HCT116 (cell line): ENCODE results near the gene AADAC. TPM values are rescaled to one million over a fixed set of nuclear protein-coding genes. Genes with fewer than 3 reads are reported as not detected.

Experiments
- ATAC-seq: fragments of 200-7000 bp; cut with Tn5 transposase; 2 replicates; pipeline ENCODE4 v1.9.1; 2020; ENCODE audit warnings: mild to moderate bottlenecking, moderate library complexity
- BruUV-seq: library from RNA; stranded (reverse); fragments of 400-500 nt; replicated peaks from 2 replicates; lab custom pipeline; 2021; lab: Mats Ljungman, UMichigan
- CTCF ChIA-PET: fragments of 300-600 bp; sonication (Branson Sonifier 250); formaldehyde crosslinking; loops from one replicate; lab custom pipeline; 2021; ENCODE audit warnings: antibody characterized with exemption; lab: Charles Lee
- POLR2A ChIA-PET: fragments of 300-600, 350-600 bp; sonication (Branson Sonifier 250); formaldehyde crosslinking; loops from one replicate; lab custom pipeline; 2021; ENCODE audit warnings: antibody characterized with exemption; lab: Charles Lee
- RAD21 ChIA-PET, 2 experiments: fragments of 300-600 bp; sonication (Branson Sonifier 250); formaldehyde crosslinking; loops; one replicate each; lab custom pipeline; 2023; ENCODE audit warnings: low total read pairs in 2 of 2; ENCODE audit not compliant: uncharacterized antibody in 2 of 2, unreplicated experiment in 2 of 2, low non-redundant PET in 1 of 2; lab: Charles Lee
- DNase-seq: peaks from one replicate; pipeline ENCODE4 v3.0.0-alpha.2; 2010; ENCODE audit warnings: low read depth, low spot score
- H2AFZ ChIP-seq: fragments of 200-600 bp; shearing (Covaris generic), sonication (generic); 2 replicates; pipeline ENCODE4 v1.6.1; 2017; ENCODE audit warnings: low read depth, mixed run types, mixed read lengths, antibody characterized with exemption, low read length; ENCODE audit not compliant: poor library complexity, severe bottlenecking
- H3K27ac ChIP-seq: 2 replicates; pipeline ENCODE4 v1.5.1; 2012; ENCODE audit warnings: low read depth, low read length
- H3K27me3 ChIP-seq: fragments of 200-600 bp; sonication (generic); 2 replicates; pipeline ENCODE4 v1.6.1; 2016; ENCODE audit warnings: mixed run types, low read length, mixed read lengths; ENCODE audit not compliant: insufficient read depth
- H3K36me3 ChIP-seq, 2 experiments: fragments of 200-500 bp in 1 of 2; fragments of 200-600 bp in 1 of 2; sonication (Bioruptor generic) in 1 of 2; sonication (generic) in 1 of 2; 2 replicates each; pipeline versions ENCODE4 v1.5.1 to v1.6.1; 2014 to 2016; ENCODE audit warnings: low read length in 2 of 2, inconsistent platforms in 1 of 2, mixed read lengths in 1 of 2, mixed run types in 1 of 2; ENCODE audit not compliant: insufficient read depth in 2 of 2, control insufficient read depth in 1 of 2
- H3K4me1 ChIP-seq, 2 experiments: fragments of 200-600 bp in 1 of 2; sonication (generic) in 1 of 2; 2 replicates each; pipeline versions ENCODE4 v1.5.1 to v1.6.1; 2012 to 2017; ENCODE audit warnings: low read length in 2 of 2, inconsistent platforms in 1 of 2, mild to moderate bottlenecking in 1 of 2, mixed read lengths in 1 of 2, mixed run types in 1 of 2, moderate library complexity in 1 of 2; ENCODE audit not compliant: insufficient read depth in 2 of 2, control insufficient read depth in 1 of 2
- H3K4me2 ChIP-seq: fragments of 200-600 bp; sonication (generic); 2 replicates; pipeline ENCODE4 v1.6.1; 2017; ENCODE audit warnings: mixed run types, low read length, mixed read lengths
- H3K4me3 ChIP-seq, 2 experiments: fragments of 200-600 bp in 1 of 2; sonication (generic) in 1 of 2; replicated peaks in 1 of 2; 2 replicates each; pipeline ENCODE4 v1.5.1; 2011 to 2016; ENCODE audit warnings: low read length in 2 of 2, control low read depth in 1 of 2, low read depth in 1 of 2, mild to moderate bottlenecking in 1 of 2, mixed read lengths in 1 of 2, mixed run types in 1 of 2
- H3K79me2 ChIP-seq: fragments of 200-600 bp; sonication (generic); 2 replicates; pipeline ENCODE4 v1.6.1; 2017; ENCODE audit warnings: mild to moderate bottlenecking, mixed run types, low read length, moderate library complexity, mixed read lengths; ENCODE audit not compliant: insufficient read depth
- H3K9ac ChIP-seq: fragments of 200-600 bp; sonication (generic); 2 replicates; pipeline ENCODE4 v1.6.1; 2016; ENCODE audit warnings: low read length, mixed read lengths
- H3K9me2 ChIP-seq: fragments of 200-600 bp; sonication (generic), shearing (Covaris generic); 2 replicates; pipeline ENCODE4 v1.6.1; 2017; ENCODE audit warnings: mixed run types, mild to moderate bottlenecking, moderate library complexity; ENCODE audit not compliant: insufficient read depth
- H3K9me3 ChIP-seq, 2 experiments: fragments of 200-500 bp in 1 of 2; fragments of 200-600 bp in 1 of 2; sonication (Bioruptor generic) in 1 of 2; sonication (generic) in 1 of 2; 2 replicates each; pipeline ENCODE4 v1.6.1; 2014 to 2017; ENCODE audit warnings: low read length in 2 of 2, mixed read lengths in 2 of 2, inconsistent platforms in 1 of 2, low read depth in 1 of 2, mild to moderate bottlenecking in 1 of 2, mixed run types in 1 of 2, moderate library complexity in 1 of 2; ENCODE audit not compliant: control insufficient read depth in 1 of 2, insufficient read depth in 1 of 2
- H4K20me1 ChIP-seq: fragments of 200-600 bp; sonication (generic), shearing (Covaris generic); 2 replicates; pipeline ENCODE4 v1.6.1; 2017; ENCODE audit warnings: mixed run types, mild to moderate bottlenecking, moderate library complexity; ENCODE audit not compliant: insufficient read depth
- CEBPB ChIP-seq: IDR thresholded peaks from 2 replicates; pipeline ENCODE4 v1.6.1; 2012; ENCODE audit warnings: low read depth
- ELF1 ChIP-seq: IDR thresholded peaks from 2 replicates; pipeline ENCODE4 v1.6.1; 2012; ENCODE audit warnings: low read depth, borderline replicate concordance
- EZH2 ChIP-seq: fragments of 200-600 bp; sonication (generic); IDR thresholded peaks from 2 replicates; pipeline ENCODE4 v1.6.1; 2017; ENCODE audit warnings: antibody characterized with exemption, mixed run types
- EZH2phosphoT487 ChIP-seq: fragments of 200-600 bp; IDR thresholded peaks from 2 replicates; pipeline ENCODE4 v1.6.1; 2018; ENCODE audit warnings: antibody characterized with exemption, borderline replicate concordance
- POLR2AphosphoS5 ChIP-seq: IDR thresholded peaks from 2 replicates; pipeline ENCODE4 v1.6.1; 2011; ENCODE audit warnings: mild to moderate bottlenecking, low read depth, low read length, moderate library complexity
- REST ChIP-seq: IDR thresholded peaks from 2 replicates; pipeline ENCODE4 v1.6.1; 2012; ENCODE audit warnings: low read depth
- SIN3A ChIP-seq: IDR thresholded peaks from 2 replicates; pipeline ENCODE4 v1.6.1; 2012; ENCODE audit warnings: low read depth
- SP1 ChIP-seq: IDR thresholded peaks from 2 replicates; pipeline ENCODE4 v1.6.1; 2012; ENCODE audit warnings: low read depth
- YY1 ChIP-seq: IDR thresholded peaks from 2 replicates; pipeline ENCODE4 v1.6.1; 2011; ENCODE audit warnings: low read length, low read depth, moderate library complexity, mild to moderate bottlenecking; ENCODE audit not compliant: insufficient replicate concordance; ENCODE audit errors: extremely low read depth
- ZFX ChIP-seq: fragments of 450-650 bp; IDR thresholded peaks from 2 replicates; pipeline ENCODE4 v1.6.1; 2017
- ZNF274 ChIP-seq: fragments of 200-500 bp; sonication (Bioruptor generic); IDR thresholded peaks from 2 replicates; pipeline ENCODE4 v1.6.1; 2014; ENCODE audit warnings: mild to moderate bottlenecking, low read depth, low read length, inconsistent platforms
- intact Hi-C: fragments of 100-400 bp; cut with micrococcal nuclease; formaldehyde crosslinking; loops from 2 replicates; pipeline ENCODE4 v1.10.0; 2022
- total RNA-seq: library from RNA; stranded (reverse); gene quantifications from one replicate; pipeline ENCODE4 v1.2.1, GENCODE V29; 2021; ENCODE audit not compliant: unreplicated experiment

The AADAC gene
- total RNA-seq, 1 experiment from 2014 or later: 3.8 TPM

- no TSS peak for BruUV-seq
- Histone ChIP-seq H3K27me3 (no peaks in the 10 kb centered on the region), H3K4me3 (no peak overlapping the region), H4K20me1 (no peaks in the 10 kb centered on the region), H3K9ac (no peak overlapping the region), H3K4me1 (no peaks in the 10 kb centered on the region), H2AFZ (no peak overlapping the region), H3K4me2 (no peak overlapping the region), H3K9me3 (no peaks in the 10 kb centered on the region), H3K79me2 (no peaks in the 10 kb centered on the region), H3K36me3 (no peaks in the 10 kb centered on the region), H3K9me2 (no peaks in the 10 kb centered on the region), H3K27ac (no peak overlapping the region)
- no peak for ATAC-seq
- ChIA-PET CTCF (no interaction called here), RAD21 (no interaction called here), POLR2A (no interaction called here)
- no peak for DNase-seq
- no peak for TF ChIP-seq ZNF274
- no peak for TF ChIP-seq ELF1
- no peak for TF ChIP-seq EZH2phosphoT487
- TF ChIP-seq SP1: no peak
- TF ChIP-seq YY1: no peak
- intact Hi-C loops: no loop called here
Observed at GRCh38 chr3:151827816-151828215, 13.9 kb downstream of the AADAC start.

DNA sequence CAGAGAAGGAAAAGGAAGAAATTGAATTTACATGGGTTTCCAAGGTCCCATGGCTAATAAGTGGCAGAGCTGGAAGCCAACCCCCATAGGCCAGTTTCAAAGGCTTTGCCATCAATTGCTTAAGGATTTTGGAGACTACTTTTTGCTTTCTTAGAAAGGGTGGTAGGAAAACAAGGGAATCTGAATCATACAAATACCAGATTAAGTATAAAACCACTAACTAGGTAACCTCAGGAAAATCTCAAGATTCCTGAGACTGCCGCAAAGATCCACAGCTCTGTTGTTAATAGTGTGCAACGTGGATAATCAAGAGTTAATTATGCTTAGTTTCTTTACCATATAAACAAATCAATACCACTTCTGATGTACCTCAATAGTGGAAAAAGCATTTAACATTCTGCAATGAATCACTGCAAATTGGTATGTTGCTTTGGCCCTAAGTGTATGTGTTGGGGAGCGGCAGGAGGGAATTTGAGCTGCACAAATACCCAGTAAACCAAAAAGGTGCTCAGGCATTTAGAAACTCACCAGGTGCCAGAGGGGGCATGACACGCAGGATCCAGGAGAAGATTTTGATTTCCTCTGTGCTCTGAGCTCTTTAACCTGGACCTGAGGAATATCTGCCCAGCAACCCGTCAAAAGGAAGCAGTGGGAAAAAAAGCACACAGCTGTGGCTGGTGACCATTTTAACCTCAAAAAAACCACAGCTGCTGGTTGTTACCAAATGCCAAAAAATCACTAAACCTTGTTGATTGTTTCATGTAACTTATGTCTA, 22.0 kb downstream of the AADAC start:
- Histone ChIP-seq H3K9me2 (no peaks in the 10 kb centered on the region), H3K27me3 (no peaks in the 10 kb centered on the region)
- no peak for TF ChIP-seq POLR2AphosphoS5
- no peak for TF ChIP-seq REST
- TF ChIP-seq SIN3A: no peak
- TF ChIP-seq ZFX: no peak
- TF ChIP-seq EZH2: no peak
- no peak for TF ChIP-seq EZH2phosphoT487
- no peak for TF ChIP-seq CEBPB
- TF ChIP-seq, all 23 proteins: peak for 0
- H3K79me2 ChIP-seq: no peaks in the 10 kb centered on the region
- no peak for ATAC-seq
- no peak for DNase-seq
- peak overlapping the region; percentile 35 for H3K4me2 ChIP-seq
- BruUV-seq: no TSS peak
- H3K9me3 ChIP-seq: no peaks in the 10 kb centered on the region
- H4K20me1 ChIP-seq: no peaks in the 10 kb centered on the region
- ChIA-PET POLR2A (interaction anchor here (0.9 to 1.3 kb wide), 2 partner anchors 141 to 409 kb away, joined by 3 to 5 read pairs; no protein-coding TSS in a partner anchor), CTCF (interaction anchor here (1.2 to 4.3 kb wide), 3 partner anchors 11 to 410 kb away, joined by 3 to 106 read pairs (median 3); no protein-coding TSS in a partner anchor), RAD21 (interaction anchor here in 1 of 2 experiments (0.5 kb wide), 1 partner anchor 68 kb away, joined by 3 read pairs; no protein-coding TSS in a partner anchor)
- no peak overlapping the region; the same call in 1 of the 2 replicates for H3K27ac ChIP-seq
- intact Hi-C loops: loop anchor here (5.0 kb wide), 2 partner anchors 459 to 669 kb away; no protein-coding TSS in a partner anchor
- no peak overlapping the region for H3K4me3 ChIP-seq
- H3K9ac ChIP-seq: no peak overlapping the region
- peaks cover 22 to 30% of the 10 kb centered on the region in 2 experiments for H3K4me1 ChIP-seq
- peak overlapping the region; percentile 3 for H2AFZ ChIP-seq
- no peaks in the 10 kb centered on the region for H3K36me3 ChIP-seq
